Neuronal stem cell (in vitro differentiated cells): ENCODE measurements around the gene BTBD8.

Source experiments
- DNase-seq: peaks from one replicate; pipeline ENCODE4 v3.0.0-alpha.2; 2013; ENCODE audit warnings: low spot score
- H2AFZ ChIP-seq: one replicate; pipeline ENCODE4 v1.6.1; 2013; ENCODE audit warnings: mild to moderate bottlenecking, low read length, inconsistent platforms
- H2AK5ac ChIP-seq: 2 replicates; pipeline ENCODE4 v1.6.1; 2013; ENCODE audit warnings: low read depth, mild to moderate bottlenecking, inconsistent platforms, low read length, moderate library complexity, mixed read lengths
- H2BK120ac ChIP-seq: 2 replicates; pipeline ENCODE4 v1.6.1; 2013; ENCODE audit warnings: low read depth, mild to moderate bottlenecking, inconsistent platforms, low read length, moderate library complexity, mixed read lengths
- H2BK12ac ChIP-seq: one replicate; pipeline ENCODE4 v1.6.1; 2013; ENCODE audit warnings: low read length, inconsistent platforms
- H2BK15ac ChIP-seq: 2 replicates; pipeline ENCODE4 v1.6.1; 2013; ENCODE audit warnings: mild to moderate bottlenecking, low read length, inconsistent platforms, mixed read lengths
- H2BK5ac ChIP-seq: one replicate; pipeline ENCODE4 v1.6.1; 2013; ENCODE audit warnings: inconsistent platforms, mild to moderate bottlenecking, low read length, moderate library complexity
- H3K14ac ChIP-seq: one replicate; pipeline ENCODE4 v1.6.1; 2013; ENCODE audit warnings: low read length, inconsistent platforms
- H3K18ac ChIP-seq: 2 replicates; pipeline ENCODE4 v1.6.1; 2013; ENCODE audit warnings: low read length, inconsistent platforms
- H3K23ac ChIP-seq: 2 replicates; pipeline ENCODE4 v1.6.1; 2013; ENCODE audit warnings: low read depth, mild to moderate bottlenecking, mixed read lengths, low read length, inconsistent platforms; ENCODE audit not compliant: poor library complexity
- H3K27ac ChIP-seq: replicated peaks from 3 replicates; pipeline ENCODE4 v1.5.1; 2013; ENCODE audit warnings: low read length, inconsistent platforms
- H3K27me3 ChIP-seq, 3 experiments: 2 replicates each; pipeline ENCODE4 v1.6.1; 2013; ENCODE audit warnings: low read length in 3 of 3, mild to moderate bottlenecking in 2 of 3, inconsistent platforms in 1 of 3, low read depth in 1 of 3, mixed read lengths in 1 of 3, moderate library complexity in 1 of 3; ENCODE audit not compliant: control insufficient read depth in 3 of 3, insufficient read depth in 3 of 3
- H3K36me3 ChIP-seq, 2 donors: replicated peaks in 1 of 2; 2 replicates each; pipeline ENCODE4 v1.6.1; 2013; ENCODE audit warnings: low read length in 2 of 2; ENCODE audit not compliant: control insufficient read depth in 2 of 2, insufficient read depth in 2 of 2
- H3K4ac ChIP-seq: 2 replicates; pipeline ENCODE4 v1.6.1; 2013; ENCODE audit warnings: inconsistent platforms, mild to moderate bottlenecking, low read length, moderate library complexity
- H3K4me1 ChIP-seq, 2 donors: 1 replicate in 1 of 2; 2 replicates in 1 of 2; pipeline ENCODE4 v1.6.1; 2013; ENCODE audit warnings: low read length in 2 of 2, low read depth in 1 of 2; ENCODE audit not compliant: control insufficient read depth in 2 of 2, insufficient read depth in 1 of 2
- H3K4me2 ChIP-seq: one replicate; pipeline ENCODE4 v1.6.1; 2013; ENCODE audit warnings: mild to moderate bottlenecking, low read length, inconsistent platforms; ENCODE audit not compliant: insufficient read depth, poor library complexity, severe bottlenecking
- H3K4me3 ChIP-seq, 2 donors: 2 replicates each; pipeline ENCODE4 v1.5.1; 2013; ENCODE audit warnings: low read length in 2 of 2, mild to moderate bottlenecking in 2 of 2, inconsistent platforms in 1 of 2, moderate library complexity in 1 of 2
- H3K79me1 ChIP-seq: one replicate; pipeline ENCODE4 v1.6.1; 2013; ENCODE audit warnings: low read depth, mild to moderate bottlenecking, inconsistent platforms, low read length, moderate library complexity
- H3K9ac ChIP-seq: one replicate; pipeline ENCODE4 v1.6.1; 2013; ENCODE audit warnings: mild to moderate bottlenecking, low read depth, low read length, inconsistent platforms; ENCODE audit not compliant: poor library complexity
- H3K9me3 ChIP-seq, 2 donors: replicated peaks in 1 of 2; 2 replicates each; pipeline versions ENCODE3 to v1.6.1; 2013; ENCODE audit warnings: low read length in 2 of 2, mild to moderate bottlenecking in 2 of 2, inconsistent platforms in 1 of 2, low read depth in 1 of 2, mixed read lengths in 1 of 2, moderate library complexity in 1 of 2; ENCODE audit not compliant: control insufficient read depth in 2 of 2, insufficient read depth in 1 of 2
- H4K8ac ChIP-seq: one replicate; pipeline ENCODE4 v1.6.1; 2013; ENCODE audit warnings: low read depth, mild to moderate bottlenecking, inconsistent platforms, low read length, moderate library complexity
- H4K91ac ChIP-seq: one replicate; pipeline ENCODE4 v1.6.1; 2013; ENCODE audit warnings: low read length, low read depth, mild to moderate bottlenecking, inconsistent platforms; ENCODE audit not compliant: poor library complexity
- WGBS, 2 donors: extraction: QIAGEN DNeasy Blood & Tissue Kit; methylation state at CpG; one replicate each; pipeline ENCODE4 v1.1.7; 2013; ENCODE audit warnings: missing lambda C conversion rate in 2 of 2, mixed read lengths in 1 of 2; ENCODE audit not compliant: insufficient read length in 2 of 2, insufficient replicate concordance in 1 of 2; ENCODE audit errors: extremely low coverage in 2 of 2; 5-methylcytosine and 5-hydroxymethylcytosine counted together

BTBD8 gene

GRCh38 chr1:92094595-92094994, 14.4 kb downstream of the BTBD8 start:
- no peak overlapping the region for H4K91ac ChIP-seq
- H4K8ac ChIP-seq = no peak overlapping the region
- no peak overlapping the region for H3K4ac ChIP-seq
- no peaks in the 10 kb centered on the region for H3K36me3 ChIP-seq
- H3K4me1 ChIP-seq = no peaks in the 10 kb centered on the region
- H2AFZ ChIP-seq = no peak overlapping the region
- H2BK12ac ChIP-seq = no peak overlapping the region
- H3K14ac ChIP-seq = no peak overlapping the region
- H2BK5ac ChIP-seq = no peak overlapping the region
- no peak overlapping the region for H2AK5ac ChIP-seq
- no peaks in the 10 kb centered on the region for H3K27me3 ChIP-seq
- no peak overlapping the region for H3K9ac ChIP-seq
- no peak overlapping the region for H3K4me2 ChIP-seq
- H3K23ac ChIP-seq = no peak overlapping the region
- no peak for DNase-seq
- H3K27ac ChIP-seq = no peak overlapping the region
- H2BK15ac ChIP-seq = no peak overlapping the region
- H2BK120ac ChIP-seq = no peak overlapping the region
- no CpG with 5 or more reads among the region's 1 CpG for WGBS, 2 donors
- no peak overlapping the region for H3K18ac ChIP-seq
- no peaks in the 10 kb centered on the region for H3K9me3 ChIP-seq
- H3K79me1 ChIP-seq = no peaks in the 10 kb centered on the region
- no peak overlapping the region for H3K4me3 ChIP-seq

GRCh38 chr1:92095874-92096273, 15.7 kb downstream of the BTBD8 start:
- H3K36me3 ChIP-seq = no peaks in the 10 kb centered on the region
- H4K91ac ChIP-seq = no peak overlapping the region
- no peaks in the 10 kb centered on the region for H3K4me1 ChIP-seq
- no peak overlapping the region for H3K18ac ChIP-seq
- DNase-seq = no peak
- H3K27me3 ChIP-seq = no peaks in the 10 kb centered on the region
- H2AFZ ChIP-seq = no peak overlapping the region
- H3K23ac ChIP-seq = no peak overlapping the region
- H2BK5ac ChIP-seq = no peak overlapping the region
- no peak overlapping the region for H2BK12ac ChIP-seq
- no CpG with 5 or more reads among the region's 5 CpGs for whole genome bisulfite sequencing, 2 donors
- no peaks in the 10 kb centered on the region for H3K79me1 ChIP-seq
- no peak overlapping the region for H3K4ac ChIP-seq
- no peak overlapping the region for H4K8ac ChIP-seq
- no peak overlapping the region for H3K4me3 ChIP-seq
- no peak overlapping the region for H2BK15ac ChIP-seq
- H2BK120ac ChIP-seq = no peak overlapping the region
- H3K9me3 ChIP-seq = no peaks in the 10 kb centered on the region
- H3K27ac ChIP-seq = no peak overlapping the region
- H3K9ac ChIP-seq = no peak overlapping the region
- H3K14ac ChIP-seq = no peak overlapping the region
- H2AK5ac ChIP-seq = no peak overlapping the region
- H3K4me2 ChIP-seq = no peak overlapping the region

GRCh38 chr1:92096317-92096716, 16.2 kb downstream of the BTBD8 start:
- no peak overlapping the region for H2BK12ac ChIP-seq
- no peaks in the 10 kb centered on the region for H3K79me1 ChIP-seq
- H3K18ac ChIP-seq = no peak overlapping the region

GRCh38 chr1:92105546-92106081, 25.5 kb downstream of the BTBD8 start:
- no peak overlapping the region for H3K9ac ChIP-seq
- H3K4me3 ChIP-seq = no peak overlapping the region
- DNase-seq = no peak
- no peak overlapping the region for H4K8ac ChIP-seq
- no peak overlapping the region for H2AK5ac ChIP-seq
- WGBS, 2 donors = no CpG with 5 or more reads among the region's 3 CpGs
- no peaks in the 10 kb centered on the region for H3K79me1 ChIP-seq
- H3K4ac ChIP-seq = no peak overlapping the region
- H3K18ac ChIP-seq = no peak overlapping the region
- H3K4me1 ChIP-seq = no peaks in the 10 kb centered on the region
- no peaks in the 10 kb centered on the region for H3K27me3 ChIP-seq
- no peak overlapping the region for H3K4me2 ChIP-seq
- no peak overlapping the region for H2AFZ ChIP-seq
- no peaks in the 10 kb centered on the region for H3K9me3 ChIP-seq
- H2BK15ac ChIP-seq = no peak overlapping the region
- H3K23ac ChIP-seq = no peak overlapping the region
- H4K91ac ChIP-seq = no peak overlapping the region
- H3K36me3 ChIP-seq = no peaks in the 10 kb centered on the region
- no peak overlapping the region for H3K14ac ChIP-seq
- no peak overlapping the region for H2BK12ac ChIP-seq
- no peak overlapping the region for H2BK120ac ChIP-seq
- H3K27ac ChIP-seq = no peak overlapping the region
- no peak overlapping the region for H2BK5ac ChIP-seq

More at GRCh38 chr1:92096317-92096716, 16.2 kb downstream of the BTBD8 start:
- H4K91ac ChIP-seq = no peak overlapping the region
- H2BK5ac ChIP-seq = no peak overlapping the region
- no peak overlapping the region for H3K14ac ChIP-seq
- H2AK5ac ChIP-seq = no peak overlapping the region
- H3K27me3 ChIP-seq = no peaks in the 10 kb centered on the region
- no peak for DNase-seq
- no peak overlapping the region for H3K27ac ChIP-seq
- no peak overlapping the region for H2BK15ac ChIP-seq
- no peak overlapping the region for H3K4me3 ChIP-seq
- no peak overlapping the region for H3K9ac ChIP-seq
- H2AFZ ChIP-seq = no peak overlapping the region
- no peak overlapping the region for H3K4me2 ChIP-seq
- H3K23ac ChIP-seq = no peak overlapping the region
- H2BK120ac ChIP-seq = no peak overlapping the region
- H3K36me3 ChIP-seq = no peaks in the 10 kb centered on the region
- H3K4me1 ChIP-seq = no peaks in the 10 kb centered on the region
- no peaks in the 10 kb centered on the region for H3K9me3 ChIP-seq
- no peak overlapping the region for H3K4ac ChIP-seq
- no peak overlapping the region for H4K8ac ChIP-seq
